HG03139 (cell line): ENCODE data around the gene PIGO.

Experiments
- ATAC-seq: cut with Tn5 transposase; IDR thresholded peaks from one replicate; pipeline ENCODE4 v1.9.1; 2021; ENCODE audit not compliant: unreplicated experiment

PIGO gene

GRCh38 chr9:35096035-35096849 lies at the start of gene PIGO:
TSS of gene PIGO (minus strand) at chr9:35096591. CDS start at chr9:35095565, 1,026 bp downstream.
- ATAC-seq = peak; percentile 78

GRCh38 chr9:35142037-35142436 lies 45.6 kb upstream of the PIGO start:
- no peak for ATAC-seq

GRCh38 chr9:35140093-35140492 lies 43.7 kb upstream of the PIGO start:
- no peak for ATAC-seq

- ATAC-seq = no peak
Measured at GRCh38 chr9:35136866-35137265, 40.5 kb upstream of the PIGO start.

GRCh38 chr9:35135988-35136387 lies 39.6 kb upstream of the PIGO start:
- ATAC-seq = no peak

GRCh38 chr9:35134920-35135319 lies 38.5 kb upstream of the PIGO start:
- no peak for ATAC-seq

- ATAC-seq = peak; percentile 33
Measured at GRCh38 chr9:35116898-35117551, 20.6 kb upstream of the PIGO start.

- ATAC-seq = no peak
Measured at GRCh38 chr9:35116539-35116897, 20.1 kb upstream of the PIGO start.

- ATAC-seq = peak; percentile 44
Measured at GRCh38 chr9:35115680-35116538, 19.5 kb upstream of the PIGO start, which contains the start of gene ATOSB. TSS of gene ATOSB (minus strand) at chr9:35115862. CDS start at chr9:35108274, 7,588 bp downstream.

- no peak for ATAC-seq
Measured at GRCh38 chr9:35114840-35115628, 18.6 kb upstream of the PIGO start.

GRCh38 chr9:35114113-35114839 lies 17.9 kb upstream of the PIGO start:
- no peak for ATAC-seq

GRCh38 chr9:35112257-35113020 lies 16.0 kb upstream of the PIGO start:
- no peak for ATAC-seq

GRCh38 chr9:35111001-35111933 lies 14.9 kb upstream of the PIGO start:
- peak; percentile 61 for ATAC-seq

GRCh38 chr9:35110327-35110761 lies 14.0 kb upstream of the PIGO start:
- no peak for ATAC-seq

GRCh38 chr9:35108946-35109575 lies 12.7 kb upstream of the PIGO start:
- ATAC-seq = no peak

- no peak for ATAC-seq
Measured at GRCh38 chr9:35108461-35108860, 12.1 kb upstream of the PIGO start.
